Measurements from ENCODE around the gene OR9Q1.

The OR9Q1 gene

DNA sequence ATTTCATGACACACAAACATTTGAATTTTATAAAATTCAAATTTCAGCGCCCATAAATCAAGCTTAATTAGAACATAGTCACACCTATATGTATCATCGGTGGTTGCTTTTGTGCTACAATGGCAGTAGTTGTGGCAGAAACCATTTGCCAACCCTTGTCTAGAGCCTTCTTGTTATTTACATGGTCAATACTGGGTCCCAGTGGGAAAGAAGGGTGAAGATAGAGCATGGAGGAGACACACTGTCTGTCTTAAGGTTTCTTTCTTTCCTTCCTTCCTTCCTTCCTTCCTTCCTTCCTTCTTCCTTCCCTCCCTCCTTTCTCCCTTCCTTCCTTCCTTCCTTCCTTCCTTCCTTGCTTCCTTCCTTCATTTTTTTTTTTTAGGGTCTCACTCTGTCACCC, 10.8 kb downstream of the OR9Q1 start:
- DNase-seq (ENCODE audit: low read depth): no peak

DNA sequence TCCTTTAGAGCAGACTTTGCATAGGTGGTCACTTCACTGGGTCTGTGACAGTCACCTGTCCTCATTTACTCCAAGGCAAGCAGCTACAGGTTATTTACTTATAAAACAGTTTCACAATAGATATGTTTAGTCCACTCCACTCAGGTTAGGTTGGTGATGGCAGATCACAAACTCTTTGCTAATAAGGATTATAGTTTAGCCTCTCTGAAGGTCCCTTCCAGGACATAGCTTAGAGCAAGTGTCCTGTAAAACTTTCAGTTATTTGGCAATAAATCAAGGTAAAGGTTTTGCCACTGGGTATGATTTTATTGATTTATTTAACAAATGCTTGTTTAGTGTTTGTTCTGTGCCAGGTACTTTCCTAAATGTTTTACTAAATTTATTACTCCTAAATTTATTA, 15.9 kb downstream of the OR9Q1 start:
- no peak for DNase-seq (ENCODE audit: low read depth)

GRCh38 chr11:58043379-58043778, 19.7 kb downstream of the OR9Q1 start:
- DNase-seq (ENCODE audit: low read depth): no peak

GRCh38 chr11:58046231-58046630, 22.6 kb downstream of the OR9Q1 start:
- no peak for DNase-seq (ENCODE audit: low read depth)

DNA sequence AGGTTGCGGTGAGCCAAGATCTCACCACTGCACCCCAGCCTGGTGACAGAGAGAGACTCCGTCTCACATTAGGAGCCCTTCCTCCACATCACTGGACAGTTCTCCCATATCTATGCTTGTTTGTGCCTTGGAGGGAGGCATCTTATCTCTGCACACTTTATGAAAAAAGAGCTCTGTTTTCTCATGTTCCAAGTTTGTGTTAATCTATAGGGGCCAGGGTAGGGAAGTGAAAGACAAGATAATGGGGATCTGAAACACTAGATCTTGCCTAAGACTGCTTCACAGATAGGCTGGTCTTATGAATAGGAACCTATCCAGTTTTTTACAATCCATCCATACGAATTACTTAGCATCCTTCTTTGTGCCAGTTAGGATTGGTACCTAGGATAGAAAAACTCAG, 24.1 kb downstream of the OR9Q1 start:
- DNase-seq (ENCODE audit: low read depth): no peak

GRCh38 chr11:58055806-58056401, 32.2 kb downstream of the OR9Q1 start:
- DNase-seq (ENCODE audit: low read depth): no peak

GRCh38 chr11:58057481-58057880, 33.8 kb downstream of the OR9Q1 start:
- DNase-seq (ENCODE audit: low read depth): no peak

- no peak for DNase-seq (ENCODE audit: low read depth)
These were observed 34.8 kb downstream of the OR9Q1 start for GRCh38 chr11:58058276-58059006.

- DNase-seq (ENCODE audit: low read depth): peak; percentile 60
These were observed 35.3 kb downstream of the OR9Q1 start for GRCh38 chr11:58059007-58059350.

DNA sequence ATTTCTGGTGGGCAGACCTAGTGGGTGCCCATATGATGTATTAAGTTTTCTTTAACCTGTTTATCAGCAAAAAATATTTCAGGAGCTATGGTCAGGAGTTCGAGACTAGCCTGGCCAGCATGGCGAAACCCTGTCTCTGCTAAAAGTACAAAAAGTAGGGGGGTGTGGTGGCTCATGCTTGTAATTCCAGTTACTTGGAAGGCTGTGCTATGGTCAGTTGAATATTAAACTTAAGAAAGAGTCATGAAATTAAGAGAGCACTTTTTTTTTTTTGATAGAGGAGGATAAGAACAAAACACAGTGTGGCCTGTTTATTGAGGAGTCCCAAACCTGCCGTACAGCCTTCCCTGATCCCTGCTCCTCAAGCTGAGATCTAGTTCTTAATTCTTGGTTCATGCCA, 36.9 kb downstream of the OR9Q1 start:
- DNase-seq (ENCODE audit: low read depth): no peak

- no peak for DNase-seq (ENCODE audit: low read depth)
These were observed 37.4 kb downstream of the OR9Q1 start for GRCh38 chr11:58060939-58061672.

GRCh38 chr11:58061813-58062212, 38.1 kb downstream of the OR9Q1 start:
- peak; percentile 35 for DNase-seq (ENCODE audit: low read depth)

GRCh38 chr11:58067685-58068084, 44.0 kb downstream of the OR9Q1 start:
- DNase-seq (ENCODE audit: low read depth): no peak

DNA sequence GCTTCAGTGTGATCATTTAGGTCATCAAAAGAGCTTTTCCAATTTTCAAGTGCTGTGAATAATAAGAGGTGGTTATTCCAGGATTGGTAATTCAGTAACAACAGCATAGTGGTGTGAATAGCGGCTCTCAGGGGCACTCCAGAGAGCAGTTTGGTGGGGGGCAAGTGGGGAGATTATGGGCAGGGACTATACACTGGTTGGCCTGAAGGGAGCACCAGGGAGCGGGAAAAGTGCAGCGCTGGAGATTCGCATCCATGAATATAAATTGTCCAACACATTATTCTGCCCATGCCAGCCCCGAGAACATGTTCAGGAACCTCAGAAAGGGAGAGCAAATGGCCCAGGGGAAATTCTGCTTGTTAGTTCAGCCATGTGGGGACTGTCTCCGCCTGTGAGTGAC, 45.0 kb downstream of the OR9Q1 start:
- DNase-seq (ENCODE audit: low read depth): no peak

- no peak for DNase-seq (ENCODE audit: low read depth)
These were observed 46.9 kb downstream of the OR9Q1 start for GRCh38 chr11:58070585-58070984.

DNA sequence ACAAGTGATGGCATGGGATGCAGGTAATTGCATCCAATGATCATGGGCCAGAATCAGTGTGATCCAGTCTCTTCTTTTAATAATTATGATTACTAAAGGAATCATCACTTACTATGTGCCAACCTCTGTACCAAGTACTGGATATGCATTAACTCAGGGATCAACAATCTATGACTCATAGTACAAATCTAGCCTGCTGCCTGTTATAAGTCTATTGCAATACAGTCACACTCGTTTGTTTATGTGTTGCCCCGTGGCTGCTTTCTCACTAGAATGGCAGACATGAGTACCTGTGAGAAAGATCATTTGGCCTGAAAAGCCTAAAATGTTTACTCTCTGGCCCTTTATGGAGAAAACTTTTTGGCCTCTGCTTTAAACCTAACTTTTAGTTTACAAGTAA, 52.1 kb downstream of the OR9Q1 start:
- DNase-seq (ENCODE audit: low read depth): no peak

DNA sequence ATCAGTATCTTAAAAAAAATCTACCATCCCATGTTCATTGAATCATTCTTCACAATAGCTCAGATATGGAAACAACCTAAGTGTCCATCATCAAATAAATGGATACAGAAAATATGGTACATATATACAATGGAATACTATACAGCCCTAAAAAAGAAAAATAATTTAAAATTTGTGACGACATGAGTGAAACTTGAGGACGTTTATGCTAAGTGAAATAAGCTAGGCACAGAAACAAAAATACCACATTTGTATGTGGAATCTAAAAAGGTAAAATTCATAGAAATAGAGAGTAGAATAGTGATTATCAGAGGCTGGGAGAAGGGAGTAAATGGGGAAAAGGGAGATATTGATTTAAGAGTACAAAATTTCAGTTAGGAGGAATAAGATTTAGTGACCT, 62.8 kb downstream of the OR9Q1 start:
- DNase-seq (ENCODE audit: low read depth): no peak

DNA sequence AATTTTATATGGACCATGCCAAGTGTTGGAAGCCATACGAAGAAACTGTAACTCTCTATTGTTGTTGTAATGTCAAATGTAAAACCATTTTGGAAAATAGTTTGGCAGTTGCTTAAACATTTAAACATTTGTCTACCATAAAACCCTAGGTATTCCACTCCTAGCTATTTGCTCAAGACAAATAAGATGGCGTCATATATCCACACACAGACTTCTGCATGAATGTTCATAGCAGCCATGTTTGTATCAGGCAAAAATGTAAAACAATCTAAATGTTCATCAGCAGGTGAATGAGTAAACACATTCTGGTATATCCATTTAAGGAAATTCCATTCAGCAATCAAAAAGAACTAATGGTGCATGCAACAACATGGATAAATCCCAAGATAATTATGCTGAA, 73.8 kb downstream of the OR9Q1 start:
- no peak for DNase-seq (ENCODE audit: low read depth)

DNA sequence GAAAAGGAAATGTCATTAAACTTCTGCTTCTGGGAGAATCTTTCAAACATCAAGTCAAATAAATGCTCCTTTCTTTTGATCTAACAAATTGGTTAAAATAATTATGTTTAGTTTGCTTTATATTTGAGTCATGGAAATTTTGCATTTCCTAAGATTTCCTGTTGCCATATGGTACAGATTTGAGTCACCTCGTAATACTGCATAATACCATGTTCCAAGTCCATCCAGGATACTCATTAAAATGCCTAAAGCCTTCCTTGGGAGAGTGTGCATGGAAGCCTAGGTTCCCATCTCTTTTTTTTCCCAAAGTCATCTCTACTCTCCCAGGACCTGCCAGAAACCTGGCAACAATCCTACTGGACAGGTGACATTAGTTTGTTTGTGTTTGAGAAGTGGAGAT, 97.4 kb downstream of the OR9Q1 start:
- no peak for DNase-seq (ENCODE audit: low read depth)

DNA sequence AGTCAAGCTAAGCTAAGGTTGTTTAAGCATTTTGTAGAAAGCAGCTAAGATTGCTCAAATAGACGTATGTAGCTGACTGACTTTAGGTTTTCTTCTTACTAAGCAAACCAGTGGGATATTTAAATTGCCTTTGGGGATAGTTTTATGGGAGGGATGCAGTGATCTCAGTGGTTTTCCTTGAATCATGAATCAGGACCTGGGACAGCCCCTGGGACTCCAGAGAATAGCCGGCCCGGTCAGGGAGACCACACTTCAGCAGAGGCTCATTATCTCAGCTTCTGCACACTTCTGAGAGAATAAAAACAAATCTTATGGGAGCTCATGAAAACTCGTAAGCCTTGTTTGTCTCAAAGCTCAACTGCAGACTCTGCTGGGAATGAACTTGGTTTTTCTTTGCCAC, 101.8 kb downstream of the OR9Q1 start, which contains the start of gene OR9I1:
Gene OR9I1 (minus strand): TSS at position 62 of the 400 bp plus-strand sequence. CDS start 6,086 bp downstream, outside the sequence.
- no peak for DNase-seq (ENCODE audit: low read depth)

GRCh38 chr11:58127350-58127749, 103.7 kb downstream of the OR9Q1 start:
- no peak for DNase-seq (ENCODE audit: low read depth)

DNA sequence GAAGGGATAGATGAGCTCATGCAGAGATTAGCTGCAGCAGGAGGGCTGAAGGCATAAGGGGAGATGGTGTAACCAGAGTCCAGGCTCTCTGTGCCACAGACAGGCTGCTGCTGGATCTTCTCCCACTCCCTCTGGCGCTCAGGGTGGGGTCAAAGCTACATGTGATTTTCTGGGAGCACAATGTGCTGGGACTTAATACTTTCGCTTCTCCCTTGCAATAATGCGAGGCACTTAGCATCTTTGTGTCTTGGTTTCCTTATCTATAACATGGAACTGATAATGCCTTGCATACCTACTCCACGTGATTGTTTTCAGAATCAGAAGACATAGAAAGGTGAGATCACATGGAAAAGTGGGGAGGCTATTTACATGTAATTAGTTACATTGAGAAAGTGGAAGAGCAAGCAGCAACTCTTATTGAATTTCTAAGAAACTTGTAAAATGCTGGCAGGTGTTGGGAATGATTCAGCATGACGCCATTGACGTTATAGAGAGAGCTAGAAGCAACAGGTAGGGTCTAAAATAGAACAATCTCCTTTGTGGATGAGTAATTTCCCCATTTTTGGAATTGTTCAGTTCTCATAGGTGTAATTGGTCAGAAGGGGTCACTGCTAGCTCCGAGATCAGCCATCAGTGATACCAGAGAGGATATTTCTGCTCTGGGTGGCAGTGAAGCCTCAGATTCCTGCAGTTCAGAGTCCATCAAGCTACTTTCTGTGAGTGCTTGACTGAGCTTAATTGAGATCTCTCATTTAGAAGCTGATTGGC, 109.8 kb downstream of the OR9Q1 start:
- DNase-seq (ENCODE audit: low read depth): no peak

DNA sequence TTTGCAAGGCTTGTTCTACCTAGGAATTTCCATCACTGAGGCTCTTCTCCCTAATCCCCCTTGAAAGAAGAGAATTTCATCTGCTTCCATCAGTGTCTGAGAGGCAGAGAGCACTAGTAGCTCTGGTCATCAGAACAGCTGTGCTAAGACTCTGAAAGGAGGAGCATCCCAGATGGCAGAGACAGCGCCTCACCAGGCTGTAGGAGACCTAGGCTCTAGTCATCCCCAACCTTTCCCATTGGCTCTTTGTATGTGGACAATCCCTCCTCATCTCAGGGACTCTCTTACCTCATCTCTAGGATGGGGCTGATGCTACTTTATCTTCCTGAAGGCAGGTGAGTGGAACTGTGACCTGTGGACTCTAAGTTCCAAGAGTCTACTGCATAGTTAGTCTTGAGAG, 110.5 kb downstream of the OR9Q1 start:
- DNase-seq (ENCODE audit: low read depth): no peak

Data from GM04504 (cell line).